Colon (tissue), 2 donors: ENCODE data around the gene DLEC1.

Source experiments
- FAIRE-seq: peaks from 2 replicates; lab custom pipeline; 2012; peaks lifted over from hg19 to GRCh38; lab: Jason Lieb, UNC
- donor health status: control.
- donor health status: control.

DLEC1 gene

GRCh38 chr3:38108649-38109579 is 69.9 kb downstream of the DLEC1 start:
- FAIRE-seq = no peak

GRCh38 chr3:38109580-38110313 is 70.7 kb downstream of the DLEC1 start:
- FAIRE-seq = no peak

- FAIRE-seq = no peak
Measured at GRCh38 chr3:38110314-38111050, 71.5 kb downstream of the DLEC1 start.

GRCh38 chr3:38111201-38111600 is 72.2 kb downstream of the DLEC1 start:
- no peak for FAIRE-seq

GRCh38 chr3:38111696-38112377 is 72.8 kb downstream of the DLEC1 start:
- no peak for FAIRE-seq

GRCh38 chr3:38112378-38112761 is 73.4 kb downstream of the DLEC1 start:
- no peak for FAIRE-seq

- FAIRE-seq = no peak
Measured at GRCh38 chr3:38114052-38114874, 75.3 kb downstream of the DLEC1 start.

GRCh38 chr3:38114875-38115644 is 76.1 kb downstream of the DLEC1 start:
- FAIRE-seq = no peak

- FAIRE-seq = no peak
Measured at GRCh38 chr3:38115645-38116427, 76.8 kb downstream of the DLEC1 start.

- no peak for FAIRE-seq
Measured at GRCh38 chr3:38116471-38117162, 77.6 kb downstream of the DLEC1 start.

- no peak for FAIRE-seq
Measured at GRCh38 chr3:38117163-38117716, 78.2 kb downstream of the DLEC1 start.

GRCh38 chr3:38117748-38118420 is 78.9 kb downstream of the DLEC1 start:
- no peak for FAIRE-seq

GRCh38 chr3:38118421-38119247 is 79.6 kb downstream of the DLEC1 start:
- FAIRE-seq = no peak

- no peak for FAIRE-seq
Measured at GRCh38 chr3:38119248-38119544, 80.2 kb downstream of the DLEC1 start.

- FAIRE-seq = no peak
Measured at GRCh38 chr3:38119821-38120692, 81.0 kb downstream of the DLEC1 start.
